Lung (tissue), 12 donors: ENCODE data around the gene SMIM12. TPM values are rescaled to one million over a fixed set of nuclear protein-coding genes. Genes with fewer than 3 reads are reported as not detected.

Source experiments
- ATAC-seq: fragments of 200-7000 bp; cut with Tn5 transposase; one replicate; pipeline ENCODE4 v1.9.1; 2020; ENCODE audit warnings: moderate number of reproducible peaks; ENCODE audit not compliant: insufficient read depth, low FRiP score
- DNase-seq, 3 donors: peaks; one replicate each; pipeline ENCODE4 v3.0.0-alpha.2; 2013 to 2017
- H3K27ac ChIP-seq, 2 donors: one replicate each; pipeline ENCODE4 v1.5.1; 2013; ENCODE audit warnings: mild to moderate bottlenecking in 2 of 2, moderate library complexity in 2 of 2, control low read depth in 1 of 2, inconsistent platforms in 1 of 2, low read depth in 1 of 2, low read length in 1 of 2
- H3K27me3 ChIP-seq, 3 donors: one replicate each; pipeline ENCODE4 v1.5.1; 2013; ENCODE audit warnings: low read length in 2 of 3; ENCODE audit not compliant: control insufficient read depth in 3 of 3, insufficient read depth in 3 of 3
- H3K36me3 ChIP-seq, 4 donors: one replicate each; pipeline ENCODE4 v1.5.1; 2013; ENCODE audit warnings: low read length in 4 of 4, mild to moderate bottlenecking in 1 of 4, moderate library complexity in 1 of 4; ENCODE audit not compliant: control insufficient read depth in 4 of 4, insufficient read depth in 4 of 4
- H3K4me1 ChIP-seq, 5 donors: one replicate each; pipeline ENCODE4 v1.5.1; 2013; ENCODE audit warnings: low read length in 5 of 5, mild to moderate bottlenecking in 2 of 5, moderate library complexity in 1 of 5; ENCODE audit not compliant: control insufficient read depth in 5 of 5, insufficient read depth in 5 of 5
- H3K4me3 ChIP-seq: one replicate; pipeline ENCODE4 v1.5.1; 2013; ENCODE audit warnings: mild to moderate bottlenecking, control low read depth, moderate library complexity
- H3K9ac ChIP-seq, 2 donors: one replicate each; pipeline ENCODE4 v1.5.1; 2013; ENCODE audit warnings: low read length in 2 of 2, control low read depth in 1 of 2; ENCODE audit not compliant: insufficient read depth in 1 of 2
- H3K9me3 ChIP-seq, 4 donors: one replicate each; pipeline ENCODE4 v1.5.1; 2013; ENCODE audit warnings: low read length in 3 of 4, mild to moderate bottlenecking in 1 of 4, moderate library complexity in 1 of 4; ENCODE audit not compliant: control insufficient read depth in 4 of 4, insufficient read depth in 3 of 4
- whole genome bisulfite sequencing, 2 donors: extraction: QIAGEN DNeasy Blood & Tissue Kit; methylation state at CpG; one replicate each; pipeline ENCODE4 v1.1.7; 2013; 5-methylcytosine and 5-hydroxymethylcytosine counted together
- polyA plus RNA-seq, 2 donors: library from polyadenylated mRNA; stranded (reverse); fragments of 200-250 nt; gene quantifications; one replicate each; pipeline ENCODE4 v1.2.1, GENCODE V29; 2013
- total RNA-seq, 2 donors: library from RNA; depleted of rRNA in 1 of 2; stranded (reverse); fragments of >200 nt in 1 of 2; gene quantifications; one replicate each; pipeline ENCODE4 v1.2.1, GENCODE V29; 2014 to 2021
- TF ChIP-seq, protein P1 (sequence below): IDR thresholded peaks from 2 replicates; pipeline ENCODE4 v1.5.1; 2012; ENCODE audit warnings: mild to moderate bottlenecking; ENCODE audit errors: control extremely low read depth, extremely low read depth
- donor health status: control.
- donor health status: control.
- donor health status: Bipolar disorder and iron deficiency.
- donor health status: healthy.
- donor health status: DM: yes; HTN: yes; CAD: no.

SMIM12 gene
- total and polyA plus RNA-seq, 4 donors = 17.9 to 67.8 (median 35.1) TPM

DNA sequence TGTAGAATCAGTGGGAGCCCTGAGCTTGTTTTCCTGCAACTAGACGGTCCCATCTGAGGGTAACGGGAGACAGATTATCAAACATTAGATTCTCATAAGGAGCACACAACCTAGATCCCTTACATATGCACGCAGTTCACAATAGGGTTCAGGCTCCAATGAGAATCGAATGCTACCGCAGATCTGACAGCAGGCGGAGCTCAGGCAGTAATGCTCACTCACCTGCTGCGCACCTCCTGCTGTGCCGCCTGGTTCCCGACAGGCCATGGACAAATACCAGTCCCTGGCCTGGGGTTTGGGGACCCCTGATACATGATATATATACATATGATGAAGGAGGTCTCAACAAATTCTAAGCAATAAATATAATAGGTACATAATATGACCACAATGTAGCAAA lies 19.7 kb upstream of the SMIM12 start:
- no peak for DNase-seq
- Histone ChIP-seq H3K27ac (no peak overlapping the region), H3K4me1 (no peaks in the 10 kb centered on the region), H3K9ac (no peak overlapping the region), H3K4me3 (no peak overlapping the region), H3K9me3 (peaks cover 0 to 2% (median 0%) of the 10 kb centered on the region in 4 donors), H3K36me3 (no peaks in the 10 kb centered on the region), H3K27me3 (peaks cover 2 to 38% (median 9%) of the 10 kb centered on the region in 3 donors)
- 69 to 76% methylated on average over 9 of the region's 9 CpGs for WGBS, 2 donors
- TF ChIP-seq, protein P1, sequence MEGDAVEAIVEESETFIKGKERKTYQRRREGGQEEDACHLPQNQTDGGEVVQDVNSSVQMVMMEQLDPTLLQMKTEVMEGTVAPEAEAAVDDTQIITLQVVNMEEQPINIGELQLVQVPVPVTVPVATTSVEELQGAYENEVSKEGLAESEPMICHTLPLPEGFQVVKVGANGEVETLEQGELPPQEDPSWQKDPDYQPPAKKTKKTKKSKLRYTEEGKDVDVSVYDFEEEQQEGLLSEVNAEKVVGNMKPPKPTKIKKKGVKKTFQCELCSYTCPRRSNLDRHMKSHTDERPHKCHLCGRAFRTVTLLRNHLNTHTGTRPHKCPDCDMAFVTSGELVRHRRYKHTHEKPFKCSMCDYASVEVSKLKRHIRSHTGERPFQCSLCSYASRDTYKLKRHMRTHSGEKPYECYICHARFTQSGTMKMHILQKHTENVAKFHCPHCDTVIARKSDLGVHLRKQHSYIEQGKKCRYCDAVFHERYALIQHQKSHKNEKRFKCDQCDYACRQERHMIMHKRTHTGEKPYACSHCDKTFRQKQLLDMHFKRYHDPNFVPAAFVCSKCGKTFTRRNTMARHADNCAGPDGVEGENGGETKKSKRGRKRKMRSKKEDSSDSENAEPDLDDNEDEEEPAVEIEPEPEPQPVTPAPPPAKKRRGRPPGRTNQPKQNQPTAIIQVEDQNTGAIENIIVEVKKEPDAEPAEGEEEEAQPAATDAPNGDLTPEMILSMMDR = no peak
- no peak for ATAC-seq

DNA sequence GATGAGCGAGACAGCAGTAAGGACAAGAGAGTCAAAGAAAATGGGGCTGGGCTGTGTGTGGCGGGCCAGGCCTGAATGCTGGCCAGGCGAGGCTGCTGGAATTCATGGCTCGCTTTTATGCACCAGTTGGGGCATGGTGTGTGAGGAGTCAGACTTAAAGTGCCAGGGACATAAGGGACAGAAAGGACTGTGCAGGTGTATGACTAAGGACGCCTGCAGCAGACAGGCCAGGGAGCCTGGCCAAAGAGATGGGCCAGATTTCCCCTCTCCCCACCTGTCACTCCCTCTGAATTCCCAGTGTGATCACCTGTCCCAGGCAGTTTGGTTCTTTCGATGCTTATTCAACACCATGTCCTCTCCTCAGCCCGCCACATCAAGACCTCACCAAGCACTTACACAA lies 16.9 kb upstream of the SMIM12 start:
- Histone ChIP-seq H3K4me1 (no peaks in the 10 kb centered on the region), H3K9me3 (peaks cover 0 to 4% (median 0%) of the 10 kb centered on the region in 4 donors), H3K27ac (no peak overlapping the region), H3K4me3 (no peak overlapping the region), H3K27me3 (peaks cover 2 to 31% (median 11%) of the 10 kb centered on the region in 3 donors), H3K36me3 (no peaks in the 10 kb centered on the region), H3K9ac (no peak overlapping the region)
- TF ChIP-seq, protein P1 = no peak
- DNase-seq (no peak), ATAC-seq (no peak)
- whole genome bisulfite sequencing, 2 donors = 85 to 87% methylated on average over 7 of the region's 7 CpGs

DNA sequence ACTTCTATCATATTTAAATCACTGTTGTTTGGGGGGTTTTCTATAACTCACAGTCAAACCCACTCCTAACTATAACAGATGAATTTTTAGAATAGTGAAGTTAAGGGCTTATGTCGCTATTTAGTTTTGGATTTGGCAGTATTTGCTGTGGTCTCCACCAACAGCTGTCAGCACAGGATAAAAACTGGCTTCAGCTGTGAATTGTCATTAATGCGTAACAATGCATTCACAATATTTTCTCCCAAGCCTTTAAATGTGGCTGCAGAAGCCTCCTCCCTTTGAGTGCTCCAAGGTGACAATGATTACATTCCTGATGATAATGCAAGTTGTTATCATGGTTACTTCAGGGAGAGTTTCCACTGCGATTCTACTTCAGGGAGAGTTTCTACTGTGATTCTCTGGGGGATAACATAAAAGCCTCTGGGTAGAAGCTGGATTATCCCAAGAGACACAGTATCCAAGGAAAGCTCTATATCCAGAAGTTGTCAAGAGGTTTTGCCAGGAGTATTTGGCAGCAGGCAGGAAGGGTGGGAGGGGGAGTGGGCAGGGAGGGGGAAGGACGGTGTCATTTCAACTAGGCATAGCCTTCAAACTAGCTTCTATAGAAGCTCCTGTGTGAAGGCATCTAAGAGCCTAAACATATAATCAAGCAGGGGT lies 14.9 kb upstream of the SMIM12 start:
- WGBS, 2 donors = 69 to 81% methylated on average over 4 of the region's 4 CpGs
- no peak overlapping the region for H3K4me3 ChIP-seq
- no peak overlapping the region for H3K27ac ChIP-seq
- DNase-seq (no peak), ATAC-seq (no peak)
- peaks cover 2 to 24% (median 11%) of the 10 kb centered on the region in 3 donors for H3K27me3 ChIP-seq
- no peaks in the 10 kb centered on the region for H3K36me3 ChIP-seq
- H3K9me3 ChIP-seq = peaks cover 0 to 2% (median 0%) of the 10 kb centered on the region in 4 donors
- H3K4me1 ChIP-seq = no peaks in the 10 kb centered on the region
- TF ChIP-seq, protein P1 = no peak
- no peak overlapping the region for H3K9ac ChIP-seq
